ENCODE measurements around the gene ADAMTS17.

- TF ChIP-seq POLR2AphosphoS5 (IDR thresholded peaks at IDR 0.05; ENCODE audit: low read depth, low read length), result no peak
- TF ChIP-seq POLR2A (IDR thresholded peaks at IDR 0.05; ENCODE audit: low read depth, low read length), result no peak
- no peak for TF ChIP-seq TAF1 (IDR thresholded peaks at IDR 0.05; ENCODE audit: borderline replicate concordance, low read depth, low read length)
Measured at GRCh38 chr15:100058458-100058857, 283.3 kb downstream of the ADAMTS17 start.
